GM12878 (cell line): ENCODE results near the gene HSD17B14. TPM values are rescaled to one million over a fixed set of nuclear protein-coding genes. Genes with fewer than 3 reads are reported as not detected.
A peak's percentile ranks its signal among the peaks of the same experiment; 100 is the strongest.

Experiments used
- ATAC-seq: fragments of 200-7000 bp; cut with Tn5 transposase; 3 replicates; pipeline ENCODE4 v1.9.1; 2020; ENCODE audit warnings: mild to moderate bottlenecking, moderate library complexity
- BruUV-seq: library from RNA; stranded (reverse); fragments of 400-500 nt; replicated peaks from 2 replicates; lab custom pipeline; 2021; lab: Mats Ljungman, UMichigan
- CTCF ChIA-PET: fragments of 300-600 bp; sonication (Branson Sonifier 250); formaldehyde crosslinking; extraction: SDS; loops from one replicate; lab custom pipeline; 2021; ENCODE audit warnings: inconsistent platforms; lab: Yijun Ruan, JAX
- POLR2A ChIA-PET: fragments of 350-600 bp; formaldehyde crosslinking; extraction: SDS; loops from one replicate; lab custom pipeline; 2021; ENCODE audit warnings: inconsistent platforms; lab: Charles Lee
- RAD21 ChIA-PET: fragments of 300-600 bp; sonication (Branson Sonifier 250); formaldehyde crosslinking; loops from one replicate; lab custom pipeline; 2023; ENCODE audit warnings: antibody characterized with exemption; ENCODE audit not compliant: unreplicated experiment; lab: Charles Lee
- SMC1A ChIA-PET: fragments of 300-600 bp; sonication (Branson Sonifier 250); formaldehyde crosslinking; loops from one replicate; lab custom pipeline; 2023; ENCODE audit not compliant: unreplicated experiment, uncharacterized antibody; lab: Charles Lee
- DNase-seq: peaks from one replicate; pipeline ENCODE4 v3.0.0-alpha.2; 2011; ENCODE audit warnings: low read depth, low spot score
- FAIRE-seq: peaks from 3 replicates; lab custom pipeline; 2011; peaks lifted over from hg19 to GRCh38; lab: Jason Lieb, UNC
- H2AFZ ChIP-seq: 2 replicates; pipeline ENCODE4 v1.6.0; 2011; ENCODE audit warnings: low read depth, low read length, control low read depth; ENCODE audit not compliant: control insufficient read depth
- H3K27ac ChIP-seq: 2 replicates; pipeline ENCODE4 v1.5.1; 2011; ENCODE audit warnings: control low read depth; ENCODE audit not compliant: control insufficient read depth, insufficient read depth
- H3K27me3 ChIP-seq, 2 experiments: replicated peaks in 1 of 2; 2 replicates each; pipeline versions ENCODE4 v1.6.0 to v1.6.1; 2011; ENCODE audit warnings: low read length in 1 of 2; ENCODE audit not compliant: control insufficient read depth in 2 of 2, insufficient read depth in 2 of 2
- H3K36me3 ChIP-seq, 2 experiments: 2 replicates each; pipeline ENCODE4 v1.5.1; 2011; ENCODE audit warnings: low read length in 1 of 2; ENCODE audit not compliant: control insufficient read depth in 2 of 2, insufficient read depth in 2 of 2
- H3K4me1 ChIP-seq: 2 replicates; pipeline ENCODE4 v1.6.1; 2011; ENCODE audit warnings: mild to moderate bottlenecking, low read length, moderate library complexity, mixed read lengths; ENCODE audit not compliant: control insufficient read depth, insufficient read depth
- H3K4me2 ChIP-seq: 2 replicates; pipeline ENCODE4 v1.6.0; 2011; ENCODE audit warnings: control low read depth; ENCODE audit not compliant: control insufficient read depth, insufficient read depth
- H3K4me3 ChIP-seq: fragments of 200-600 bp; sonication (generic); 2 replicates; pipeline ENCODE4 v1.5.1; 2016
- H3K79me2 ChIP-seq: 2 replicates; pipeline ENCODE4 v1.6.0; 2011; ENCODE audit warnings: low read length; ENCODE audit not compliant: control insufficient read depth, insufficient read depth
- H3K9ac ChIP-seq: 2 replicates; pipeline ENCODE4 v1.8.0; 2011; ENCODE audit warnings: low read length, control low read depth, mixed read lengths; ENCODE audit not compliant: control insufficient read depth, insufficient read depth
- H3K9me3 ChIP-seq: replicated peaks from 3 replicates; pipeline ENCODE4 v1.5.1; 2011; ENCODE audit warnings: mild to moderate bottlenecking, low read length; ENCODE audit not compliant: control insufficient read depth, insufficient read depth
- H4K20me1 ChIP-seq: 2 replicates; pipeline ENCODE4 v1.6.0; 2011; ENCODE audit not compliant: control insufficient read depth, insufficient read depth
- CBX3 ChIP-seq: fragments of 200-600 bp; sonication (generic); IDR thresholded peaks from 2 replicates; pipeline ENCODE4 v1.6.1; 2016; ENCODE audit warnings: low read depth, borderline replicate concordance
- CBX5 ChIP-seq: sonication (generic); IDR thresholded peaks from 2 replicates; pipeline ENCODE4 v1.6.1; 2016; ENCODE audit warnings: low read depth, moderate library complexity, mild to moderate bottlenecking, inconsistent platforms
- CREM ChIP-seq: IDR thresholded peaks from 2 replicates; pipeline ENCODE4 v1.6.1; 2014; ENCODE audit warnings: antibody characterized with exemption, low read depth
- ELK1 ChIP-seq: IDR thresholded peaks from 2 replicates; pipeline ENCODE4 v1.6.1; 2012; ENCODE audit warnings: low read depth, low read length, improper control_type of control experiment
- IRF3 ChIP-seq: fragments of 450-650 bp; IDR thresholded peaks from 2 replicates; pipeline ENCODE4 v1.6.1; 2014; ENCODE audit warnings: mild to moderate bottlenecking
- LARP7 ChIP-seq: fragments of 450-650 bp; IDR thresholded peaks from 2 replicates; pipeline ENCODE4 v1.6.1; 2017; ENCODE audit warnings: mild to moderate bottlenecking
- MTA3 ChIP-seq: IDR thresholded peaks from 2 replicates; pipeline ENCODE4 v1.6.1; 2012; ENCODE audit warnings: low read length, inconsistent platforms, borderline replicate concordance
- NRF1 ChIP-seq: conservative IDR thresholded peaks from 2 replicates; pipeline ENCODE4 v1.6.1; 2011; ENCODE audit warnings: mild to moderate bottlenecking, low read depth, low read length, improper control_type of control experiment
- POLR2AphosphoS5 ChIP-seq: IDR thresholded peaks from 2 replicates; pipeline ENCODE4 v1.6.1; 2011; ENCODE audit warnings: mild to moderate bottlenecking, low read length, inconsistent platforms
- POU2F2 ChIP-seq: IDR thresholded peaks from 3 replicates; pipeline ENCODE4 v1.6.1; 2011; ENCODE audit warnings: low read depth, mild to moderate bottlenecking, low read length, borderline replicate concordance
- SMC3 ChIP-seq: IDR thresholded peaks from 2 replicates; pipeline ENCODE4 v1.6.1; 2011; ENCODE audit warnings: low read length, improper control_type of control experiment, borderline replicate concordance
- SPI1 ChIP-seq: IDR thresholded peaks from 2 replicates; pipeline ENCODE4 v1.6.1; 2011; ENCODE audit warnings: low read depth, mild to moderate bottlenecking, low read length, moderate library complexity, borderline replicate concordance; ENCODE audit not compliant: insufficient read depth
- SREBF1 ChIP-seq: IDR thresholded peaks from 2 replicates; pipeline ENCODE4 v1.6.1; 2012; ENCODE audit warnings: mild to moderate bottlenecking, low read length
- TARDBP ChIP-seq: IDR thresholded peaks from 2 replicates; pipeline ENCODE4 v1.6.1; 2016; ENCODE audit warnings: borderline replicate concordance
- TCF7 ChIP-seq: IDR thresholded peaks from 2 replicates; pipeline ENCODE4 v1.6.1; 2014; ENCODE audit warnings: antibody characterized with exemption, borderline replicate concordance
- YY1 ChIP-seq: IDR thresholded peaks from 2 replicates; pipeline ENCODE4 v1.6.1; 2011; ENCODE audit warnings: low read depth, mild to moderate bottlenecking, low read length
- ZNF207 ChIP-seq: fragments of 450-650 bp; IDR thresholded peaks from 2 replicates; pipeline ENCODE4 v1.6.1; 2014; ENCODE audit warnings: antibody characterized with exemption, mild to moderate bottlenecking, borderline replicate concordance
- ZNF274 ChIP-seq: IDR thresholded peaks from one replicate; pipeline ENCODE4 v1.8.0; 2011; ENCODE audit not compliant: insufficient read length, insufficient read depth
- ZZZ3 ChIP-seq: IDR thresholded peaks from 2 replicates; pipeline ENCODE4 v1.6.1; 2011; ENCODE audit warnings: low read depth; ENCODE audit not compliant: control insufficient read depth, insufficient read length
- WGBS: methylation state at CpG from one replicate; pipeline ENCODE4 v1.1.6; 2016; ENCODE audit warnings: low lambda C conversion rate; ENCODE audit not compliant: insufficient replicate concordance, insufficient coverage; ENCODE audit errors: missing lambda C conversion rate; 5-methylcytosine and 5-hydroxymethylcytosine counted together
- in situ Hi-C: fragments of 300-500 bp; cut with MboI; formaldehyde crosslinking; loops from 9 replicates; pipeline ENCODE4 v1.14.3; 2018; ENCODE audit warnings: mixed read lengths
- intact Hi-C: fragments of 100-400 bp; cut with micrococcal nuclease; formaldehyde crosslinking; loops from one replicate; pipeline ENCODE4 v1.14.2; 2022; ENCODE audit not compliant: unreplicated experiment
- polyA plus RNA-seq, 11 experiments: library from polyadenylated mRNA; depleted of rRNA in 4 of 11; unstranded in 6 of 11; stranded (reverse) in 5 of 11; fragments of >200 nt; fragmentation: Nextera tagmentation in 4 of 11; fragmentation: Illumina TruSeq in 1 of 11; extraction: Ambion mirVana in 4 of 11; extraction: Trizol in 1 of 11; gene quantifications; 1 replicate in 1 of 11; 2 replicates in 10 of 11; pipeline versions ENCODE4 v1.2.1 to v1.2.3, GENCODE V29; 2011 to 2016; ENCODE audit warnings: inconsistent platforms in 2 of 11, missing spikeins in 2 of 11, low read depth in 1 of 11
- total RNA-seq, 4 experiments: library from RNA; depleted of rRNA in 3 of 4; stranded (reverse); fragments of >200 nt in 3 of 4; fragmentation: Illumina TruSeq in 1 of 4; extraction: Trizol in 1 of 4; gene quantifications; 2 replicates each; pipeline versions ENCODE4 v1.2.1 to v1.2.3, GENCODE V29; 2013 to 2021
- TF ChIP-seq, protein P1 (sequence below): fragments of 450-650 bp; IDR thresholded peaks from 2 replicates; pipeline ENCODE4 v1.6.1; 2017; ENCODE audit warnings: mild to moderate bottlenecking

HSD17B14 gene
- total and polyA plus RNA-seq, 10 of the 15 experiments (the other 5 are each of a cell fraction or from before 2014, with no cell fraction given): 0.21 to 4.1 (median 0.61) TPM

- H3K4me1 ChIP-seq: peaks cover 14% of the 10 kb centered on the region
- in situ Hi-C loops: no loop called here
- peaks cover 5% of the 10 kb centered on the region for H3K79me2 ChIP-seq
- no peak overlapping the region for H3K4me2 ChIP-seq
- peak; percentile 62 for ATAC-seq
- 85% methylated on average over 30 of the region's 30 CpGs for WGBS
- no peak overlapping the region for H3K4me3 ChIP-seq
- intact Hi-C loops: no loop called here
- no peaks in the 10 kb centered on the region for H3K27me3 ChIP-seq
- peaks cover 7% of the 10 kb centered on the region; the same call in 2 of the 3 replicates for H3K9me3 ChIP-seq
- H3K9ac ChIP-seq: no peak overlapping the region
- no peak overlapping the region for H2AFZ ChIP-seq
- H3K27ac ChIP-seq: no peak overlapping the region
- SMC1A ChIA-PET: interaction anchor here (1.2 kb wide), 1 partner anchor 82 kb away, joined by 3 read pairs; no protein-coding TSS in a partner anchor
- CTCF ChIA-PET: interaction anchor here (0.5 to 0.8 kb wide), 2 partner anchors 38 to 223 kb away, joined by 3 to 4 read pairs; no protein-coding TSS in a partner anchor
- RAD21 ChIA-PET: interaction anchor here (0.7 kb wide), 1 partner anchor 30 kb away, joined by 3 read pairs; no protein-coding TSS in a partner anchor
- POLR2A ChIA-PET: interaction anchor here (0.7 to 2.1 kb wide), 3 partner anchors 13 to 80 kb away, joined by 4 to 8 read pairs (median 6); partner anchors contain the start of gene NUCB1
- H3K36me3 ChIP-seq: peaks cover 0 to 7% of the 10 kb centered on the region in 2 experiments; a peak in 1 of 4 replicates
- no peaks in the 10 kb centered on the region for H4K20me1 ChIP-seq
- no peak for DNase-seq
- BruUV-seq: no TSS peak
- no peak for FAIRE-seq
- no peak for TF ChIP-seq MTA3
- TF ChIP-seq ZZZ3: no peak
- no peak for TF ChIP-seq IRF3
- no peak for TF ChIP-seq ZNF274
- no peak for TF ChIP-seq LARP7
- no peak for TF ChIP-seq SPI1
- TF ChIP-seq, protein P1, sequence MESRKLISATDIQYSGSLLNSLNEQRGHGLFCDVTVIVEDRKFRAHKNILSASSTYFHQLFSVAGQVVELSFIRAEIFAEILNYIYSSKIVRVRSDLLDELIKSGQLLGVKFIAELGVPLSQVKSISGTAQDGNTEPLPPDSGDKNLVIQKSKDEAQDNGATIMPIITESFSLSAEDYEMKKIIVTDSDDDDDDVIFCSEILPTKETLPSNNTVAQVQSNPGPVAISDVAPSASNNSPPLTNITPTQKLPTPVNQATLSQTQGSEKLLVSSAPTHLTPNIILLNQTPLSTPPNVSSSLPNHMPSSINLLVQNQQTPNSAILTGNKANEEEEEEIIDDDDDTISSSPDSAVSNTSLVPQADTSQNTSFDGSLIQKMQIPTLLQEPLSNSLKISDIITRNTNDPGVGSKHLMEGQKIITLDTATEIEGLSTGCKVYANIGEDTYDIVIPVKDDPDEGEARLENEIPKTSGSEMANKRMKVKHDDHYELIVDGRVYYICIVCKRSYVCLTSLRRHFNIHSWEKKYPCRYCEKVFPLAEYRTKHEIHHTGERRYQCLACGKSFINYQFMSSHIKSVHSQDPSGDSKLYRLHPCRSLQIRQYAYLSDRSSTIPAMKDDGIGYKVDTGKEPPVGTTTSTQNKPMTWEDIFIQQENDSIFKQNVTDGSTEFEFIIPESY: no peak
- peak; percentile 43; the same call in 1 of the 2 replicates for TF ChIP-seq ELK1
- TF ChIP-seq NRF1: no peak
- no peak for TF ChIP-seq TCF7
- 0 out of 2 replicates have a peak, but pooled peaks have one; percentile 38 for TF ChIP-seq CREM
- no peak for TF ChIP-seq SMC3
- TF ChIP-seq POU2F2: no peak; the same call in 2 of the 3 replicates
- 0 out of 2 replicates have a peak, but pooled peaks have one; percentile 70 for TF ChIP-seq CBX5
- TF ChIP-seq TARDBP: no peak
- no peak for TF ChIP-seq YY1
- peak; percentile 51; the same call in 1 of the 2 replicates for TF ChIP-seq POLR2AphosphoS5
- TF ChIP-seq CBX3: no peak
- TF ChIP-seq ZNF207: no peak
- TF ChIP-seq SREBF1: no peak
These were observed 45.7 kb upstream of the HSD17B14 start for GRCh38 chr19:48881741-48882657.
